ENCODE data around the gene LRRC55.

GRCh38 chr11:57239348-57239747 lies 57.6 kb downstream of the LRRC55 start:
- TF ChIP-seq, protein P1, sequence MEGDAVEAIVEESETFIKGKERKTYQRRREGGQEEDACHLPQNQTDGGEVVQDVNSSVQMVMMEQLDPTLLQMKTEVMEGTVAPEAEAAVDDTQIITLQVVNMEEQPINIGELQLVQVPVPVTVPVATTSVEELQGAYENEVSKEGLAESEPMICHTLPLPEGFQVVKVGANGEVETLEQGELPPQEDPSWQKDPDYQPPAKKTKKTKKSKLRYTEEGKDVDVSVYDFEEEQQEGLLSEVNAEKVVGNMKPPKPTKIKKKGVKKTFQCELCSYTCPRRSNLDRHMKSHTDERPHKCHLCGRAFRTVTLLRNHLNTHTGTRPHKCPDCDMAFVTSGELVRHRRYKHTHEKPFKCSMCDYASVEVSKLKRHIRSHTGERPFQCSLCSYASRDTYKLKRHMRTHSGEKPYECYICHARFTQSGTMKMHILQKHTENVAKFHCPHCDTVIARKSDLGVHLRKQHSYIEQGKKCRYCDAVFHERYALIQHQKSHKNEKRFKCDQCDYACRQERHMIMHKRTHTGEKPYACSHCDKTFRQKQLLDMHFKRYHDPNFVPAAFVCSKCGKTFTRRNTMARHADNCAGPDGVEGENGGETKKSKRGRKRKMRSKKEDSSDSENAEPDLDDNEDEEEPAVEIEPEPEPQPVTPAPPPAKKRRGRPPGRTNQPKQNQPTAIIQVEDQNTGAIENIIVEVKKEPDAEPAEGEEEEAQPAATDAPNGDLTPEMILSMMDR (IDR thresholded peaks at IDR 0.05) = no peak
- TF ChIP-seq EP300 (IDR thresholded peaks at IDR 0.05) = no peak

Measured in upper lobe of left lung (tissue), 4 donors.